Measurements from ENCODE around the gene PLCXD1.
"Not testable (repeated sequence)": the region's sequence is repeated elsewhere in the genome, so short reads cannot be mapped to it uniquely, and the experiment has no call there.

The PLCXD1 gene, protein sequence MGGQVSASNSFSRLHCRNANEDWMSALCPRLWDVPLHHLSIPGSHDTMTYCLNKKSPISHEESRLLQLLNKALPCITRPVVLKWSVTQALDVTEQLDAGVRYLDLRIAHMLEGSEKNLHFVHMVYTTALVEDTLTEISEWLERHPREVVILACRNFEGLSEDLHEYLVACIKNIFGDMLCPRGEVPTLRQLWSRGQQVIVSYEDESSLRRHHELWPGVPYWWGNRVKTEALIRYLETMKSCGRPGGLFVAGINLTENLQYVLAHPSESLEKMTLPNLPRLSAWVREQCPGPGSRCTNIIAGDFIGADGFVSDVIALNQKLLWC

GRCh38 chrX:281166-281999 is at the start of gene PLCXD1:
PLCXD1 (plus strand) TSS chrX:281381; CDS start chrX:284188, 2,807 bp downstream.
- DNase-seq, result no peak

DNA sequence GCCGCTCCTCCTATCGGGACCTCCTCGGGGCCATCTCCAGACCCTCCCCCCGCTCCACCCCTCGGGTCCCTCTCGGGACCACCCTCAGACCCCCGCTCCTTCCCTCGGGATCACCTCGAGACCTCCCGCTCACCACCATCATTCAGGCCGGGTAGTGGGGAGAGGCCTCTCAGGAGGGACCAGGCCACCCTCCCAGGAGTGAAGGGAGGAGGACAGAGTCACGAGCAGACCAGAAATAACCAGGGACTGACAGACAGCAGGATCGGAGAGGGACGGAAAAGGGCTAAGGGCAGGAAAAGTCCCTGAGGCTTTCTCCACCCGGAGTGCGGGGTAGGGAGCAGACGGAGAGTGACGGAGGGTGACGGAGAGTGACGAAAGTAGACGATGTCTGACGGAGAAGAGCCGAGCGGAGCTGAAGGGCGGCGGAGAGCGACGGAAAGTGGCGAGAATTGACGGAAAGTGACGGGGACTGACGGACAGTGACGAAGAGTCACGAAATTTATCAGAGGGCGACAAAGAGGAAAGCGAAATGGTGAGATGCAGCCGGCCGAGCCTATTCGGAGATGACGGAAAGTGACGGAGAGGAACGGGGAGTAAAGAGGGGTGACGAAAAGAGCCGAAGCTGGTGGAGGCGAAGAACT is 49.4 kb upstream of the PLCXD1 start:
- not testable (repeated sequence) for DNase-seq

DNA sequence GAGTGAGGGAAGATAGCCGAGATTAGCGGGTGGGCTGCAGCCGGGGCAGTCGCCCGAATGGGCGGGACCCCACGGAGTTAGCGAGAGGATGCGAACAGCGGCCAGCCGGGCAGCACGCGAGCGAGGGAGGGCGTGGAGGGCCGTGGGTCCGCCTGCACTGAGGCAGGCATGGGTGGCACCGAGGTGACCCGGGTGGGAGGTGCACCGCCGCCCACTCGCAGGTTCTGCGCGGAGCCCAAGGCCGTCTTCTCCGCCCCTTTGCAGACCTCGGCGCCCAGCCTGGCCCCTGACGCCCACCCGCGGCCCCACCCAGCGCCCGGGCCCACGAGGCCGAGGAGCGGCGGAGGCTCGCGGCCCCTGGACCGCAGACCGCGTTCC is 48.9 kb upstream of the PLCXD1 start:
- not testable (repeated sequence) for DNase-seq

DNA sequence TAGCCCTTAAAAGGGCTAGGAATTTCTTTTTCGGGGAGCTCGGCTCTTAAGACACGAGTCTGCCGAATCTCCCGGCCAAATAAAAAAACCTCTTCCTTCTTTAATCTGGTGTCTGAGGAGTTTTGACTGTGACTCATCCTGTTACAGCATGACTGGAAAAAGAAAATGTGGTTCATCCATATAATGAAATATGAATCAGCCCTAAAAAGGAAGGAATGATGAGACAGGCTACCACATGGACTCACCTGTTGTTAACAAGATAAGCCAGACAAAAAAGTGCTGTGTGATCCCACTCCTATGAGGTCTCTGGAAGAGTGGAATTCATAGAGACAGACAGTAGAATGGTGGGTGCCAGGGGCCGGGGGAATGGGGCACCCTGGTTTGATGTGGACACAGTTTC is 45.0 kb upstream of the PLCXD1 start:
- not testable (repeated sequence) for DNase-seq

DNA sequence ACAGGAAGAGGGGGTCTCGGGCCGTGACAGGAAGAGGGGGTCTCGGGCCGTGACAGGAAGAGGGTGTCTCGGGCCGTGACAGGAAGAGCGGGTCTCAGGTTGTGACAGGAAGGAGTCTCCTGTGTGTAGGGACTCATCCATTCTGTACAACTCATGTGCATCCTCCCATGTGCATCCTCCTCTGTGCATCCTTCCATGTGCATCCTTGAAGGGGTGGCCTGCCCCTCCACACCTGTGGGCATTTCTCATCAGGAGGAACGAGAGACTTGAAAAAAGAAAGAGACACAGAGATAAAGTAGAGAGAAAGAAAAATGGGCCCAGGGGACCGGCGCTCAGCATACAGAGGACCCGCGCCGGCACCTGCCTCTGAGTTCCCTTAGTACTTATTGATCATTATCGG is 30.2 kb upstream of the PLCXD1 start:
- DNase-seq, result no peak

DNA sequence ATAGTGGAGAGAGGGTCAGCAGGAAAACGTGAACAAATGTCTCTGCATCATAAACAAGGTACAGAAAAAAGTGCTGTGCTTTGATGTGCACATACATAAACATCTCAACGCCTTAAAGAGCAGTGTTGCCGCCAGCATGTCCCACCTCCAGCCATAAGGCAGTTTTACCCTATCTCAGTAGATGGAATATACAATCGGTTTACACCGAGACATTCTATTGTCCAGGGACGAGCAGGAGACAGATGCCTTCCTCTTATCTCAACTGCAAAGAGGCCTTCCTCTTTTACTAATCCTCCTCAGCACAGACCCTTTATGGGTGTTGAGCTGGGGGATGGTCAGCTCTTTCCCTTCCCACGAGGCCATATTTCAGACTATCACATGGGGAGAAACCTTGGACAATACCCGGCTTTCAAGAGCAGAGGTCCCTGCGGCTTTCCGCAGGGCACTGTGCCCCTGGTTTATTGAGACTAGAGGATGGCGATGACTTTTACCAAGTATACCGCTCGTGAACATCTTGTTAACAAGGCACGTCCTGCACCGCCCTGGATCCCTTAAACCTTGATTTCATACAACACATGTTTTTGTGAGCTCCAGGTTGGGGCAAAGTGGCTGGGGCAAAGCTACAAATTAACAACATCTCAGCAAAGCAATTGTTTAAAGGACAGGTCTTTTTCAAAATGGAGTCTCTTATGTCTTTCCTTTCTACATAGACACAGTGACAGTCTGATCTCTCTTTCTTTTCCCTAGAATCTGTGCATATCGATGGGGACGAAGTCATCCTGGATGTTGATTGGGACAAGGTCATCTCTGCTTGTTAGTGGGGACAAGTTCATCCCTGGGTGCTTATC is 29.6 kb upstream of the PLCXD1 start:
- not testable (repeated sequence) for DNase-seq

GRCh38 chrX:252244-252956 is 28.8 kb upstream of the PLCXD1 start:
- no peak for DNase-seq

DNA sequence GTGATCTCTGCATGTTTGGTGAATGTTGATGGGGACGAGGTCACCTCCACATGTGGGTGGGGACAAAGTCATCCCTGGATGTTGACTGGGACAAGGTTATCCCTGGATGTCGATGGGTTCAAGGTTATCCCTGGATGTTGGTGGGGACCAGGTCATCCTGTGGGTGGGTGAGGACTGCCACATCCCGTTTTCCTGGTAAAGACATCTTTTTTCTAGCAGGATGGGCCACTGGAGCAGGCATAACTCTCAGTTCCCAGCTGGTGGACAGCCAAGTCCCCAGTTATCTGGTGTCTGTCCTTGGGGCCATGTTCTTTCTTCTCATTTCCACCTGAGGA is 28.3 kb upstream of the PLCXD1 start:
- DNase-seq, result no peak

- no peak for DNase-seq
Observed at GRCh38 chrX:253451-254297, 27.5 kb upstream of the PLCXD1 start.

DNA sequence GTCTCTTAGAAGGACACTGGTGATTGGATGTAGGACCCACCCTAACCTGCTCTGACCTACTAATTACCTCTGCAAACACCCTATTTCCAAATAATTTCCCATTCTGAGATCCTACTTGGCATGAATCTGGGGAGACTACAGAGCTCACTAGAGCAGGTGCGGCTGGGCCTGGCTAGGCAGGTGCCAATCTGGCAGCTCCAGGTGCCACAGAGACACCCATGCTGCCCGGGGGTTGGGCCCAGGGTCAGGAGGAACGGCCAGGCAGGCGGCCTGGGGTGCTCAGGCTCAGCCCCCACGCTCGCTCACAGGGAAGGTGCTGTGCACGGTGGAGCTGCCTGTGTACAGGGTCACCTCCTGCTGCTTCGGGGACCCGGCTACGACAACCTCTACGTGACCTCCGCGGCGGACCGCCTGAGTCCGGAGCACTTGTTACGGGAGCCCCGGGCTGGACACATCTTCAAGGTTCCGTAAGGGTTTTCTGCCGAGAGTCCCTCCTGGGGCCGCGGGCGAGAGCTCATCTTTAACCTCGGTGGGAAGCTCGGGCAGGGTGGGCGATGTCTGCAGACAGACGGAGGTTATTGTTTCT is 26.5 kb upstream of the PLCXD1 start:
- no peak for DNase-seq

DNA sequence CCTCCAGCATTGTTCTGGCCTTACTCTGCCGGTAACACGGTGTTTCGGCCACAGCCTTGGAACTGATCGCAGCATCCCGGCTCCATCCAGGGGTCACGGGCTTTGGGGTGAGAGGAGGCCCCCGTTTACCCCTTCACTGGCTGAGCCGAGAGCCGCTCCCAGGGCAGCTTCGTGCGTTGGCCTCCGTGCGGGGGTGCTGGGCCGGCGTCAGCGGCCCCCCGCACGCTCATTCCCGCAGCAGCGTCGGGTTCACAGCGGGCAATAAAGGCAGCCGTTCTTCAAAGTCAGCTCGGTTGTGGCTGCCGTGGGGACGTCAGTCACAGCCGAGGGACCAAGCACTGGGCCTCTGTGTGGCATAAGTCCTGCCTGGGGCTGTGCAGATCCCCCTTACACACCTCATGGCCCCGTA is 25.3 kb upstream of the PLCXD1 start:
- no peak for DNase-seq

- DNase-seq, result not testable (repeated sequence)
Observed at GRCh38 chrX:257054-257453, 24.1 kb upstream of the PLCXD1 start.

- DNase-seq, result no peak
Observed at GRCh38 chrX:257681-258289, 23.4 kb upstream of the PLCXD1 start.

- no peak for DNase-seq
Observed at GRCh38 chrX:258291-259040, 22.7 kb upstream of the PLCXD1 start.

DNA sequence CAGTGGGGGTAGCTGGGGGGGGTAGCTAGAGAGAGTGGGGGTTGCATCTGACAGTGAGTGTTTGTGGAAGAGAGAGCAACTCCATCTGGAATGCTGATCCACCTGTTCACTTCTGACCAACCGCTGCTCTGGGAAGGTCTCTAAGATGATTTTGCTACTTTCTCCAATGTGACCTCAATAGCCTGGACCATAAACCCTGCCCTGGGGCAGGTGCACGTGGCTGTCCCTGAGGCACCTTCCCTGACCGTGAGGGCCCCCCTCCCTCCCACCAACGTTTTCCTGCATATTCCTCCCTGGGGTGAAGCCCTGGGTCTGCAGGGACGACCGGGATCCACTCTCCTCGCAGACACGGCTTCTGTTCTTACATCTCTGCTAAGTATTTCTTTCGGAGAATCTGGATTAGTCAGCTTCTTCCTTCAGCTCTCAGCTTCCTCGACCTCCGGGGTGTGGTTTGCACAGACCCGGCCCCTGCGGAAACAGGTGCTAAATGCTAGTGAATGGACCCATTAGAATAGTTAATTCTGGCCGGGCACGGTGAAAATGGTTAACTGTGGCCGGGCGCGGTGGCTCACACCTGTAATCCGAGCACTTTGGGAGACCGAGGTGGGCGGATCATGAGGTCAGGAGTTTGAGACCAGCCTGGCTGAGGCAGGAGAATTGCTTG is 21.4 kb upstream of the PLCXD1 start:
- no peak for DNase-seq

- no peak for DNase-seq
Observed at GRCh38 chrX:261167-261918, 19.8 kb upstream of the PLCXD1 start.

- DNase-seq, result no peak
Observed at GRCh38 chrX:261919-262352, 19.2 kb upstream of the PLCXD1 start.

GRCh38 chrX:262381-262909 is 18.7 kb upstream of the PLCXD1 start:
- no peak for DNase-seq

Measured in DMS79 treated with DMSO at 0.1 percent for 48 hours (cell line).